GM12891 (cell line): ENCODE data around the gene TBX6.

Source experiments
- POLR2A ChIP-seq: IDR thresholded peaks from 2 replicates; pipeline ENCODE4 v1.6.1; 2011; ENCODE audit warnings: low read depth, low read length, control low read depth
- POLR2AphosphoS5 ChIP-seq: IDR thresholded peaks from 2 replicates; pipeline ENCODE4 v1.6.1; 2011; ENCODE audit warnings: low read depth, low read length, control low read depth
- SPI1 ChIP-seq: IDR thresholded peaks from 2 replicates; pipeline ENCODE4 v1.6.1; 2011; ENCODE audit warnings: low read depth, low read length, control low read depth

GRCh38 chr16:30076276-30076791 is 15.4 kb downstream of the TBX6 start:
- TF ChIP-seq POLR2A (no peak), POLR2AphosphoS5 (no peak), SPI1 (no peak)
